Right lobe of liver (tissue), 6 donors: ENCODE results near the gene PSMB9. TPM values are rescaled to one million over a fixed set of nuclear protein-coding genes. Genes with fewer than 3 reads are reported as not detected.
"Not testable (repeated sequence)": the region's sequence is repeated elsewhere in the genome, so short reads cannot be mapped to it uniquely, and the experiment has no call there.

ENCODE experiments used
- ATAC-seq, 4 donors: fragments of 200-7000 bp; cut with Tn5 transposase; one replicate each; pipeline ENCODE4 v1.9.1; 2020; ENCODE audit warnings: mild to moderate bottlenecking in 4 of 4, moderate library complexity in 4 of 4
- DNase-seq, 3 donors: peaks; one replicate each; pipeline ENCODE4 v3.0.0-alpha.2; 2020
- H3K27ac ChIP-seq, 3 donors: fragments of 200-600 bp; one replicate each; pipeline ENCODE4 v1.8.0; 2022
- H3K27me3 ChIP-seq, 2 donors: fragments of 200-600 bp; one replicate each; pipeline ENCODE4 v1.8.0; 2022
- H3K36me3 ChIP-seq, 4 donors: fragments of 200-600 bp; sonication (generic) in 1 of 4; one replicate each; pipeline versions ENCODE4 v1.5.1 to v1.8.0; 2017 to 2022; ENCODE audit warnings: control low read depth in 1 of 4
- H3K4me1 ChIP-seq, 4 donors: fragments of 200-600 bp; sonication (generic) in 1 of 4; one replicate each; pipeline versions ENCODE4 v1.5.1 to v1.8.0; 2017 to 2022; ENCODE audit warnings: control low read depth in 1 of 4
- H3K4me3 ChIP-seq, 3 donors: fragments of 200-600 bp; one replicate each; pipeline ENCODE4 v1.8.0; 2022
- H3K9me3 ChIP-seq, 4 donors: fragments of 200-600 bp; sonication (generic) in 1 of 4; one replicate each; pipeline versions ENCODE4 v1.5.1 to v1.8.0; 2017 to 2022; ENCODE audit warnings: control low read depth in 1 of 4
- CTCF ChIP-seq, 4 donors: fragments of 200-600 bp in 3 of 4; fragments of 450-650 bp in 1 of 4; IDR thresholded peaks; one replicate each; pipeline versions ENCODE4 v1.5.1 to v1.8.0; 2016 to 2022; ENCODE audit warnings: antibody characterized with exemption in 4 of 4, mild to moderate bottlenecking in 2 of 4
- POLR2A ChIP-seq: fragments of 450-650 bp; IDR thresholded peaks from one replicate; pipeline ENCODE4 v1.6.1; 2017; ENCODE audit warnings: antibody characterized with exemption, mild to moderate bottlenecking
- WGBS: methylation state at CpG from one replicate; pipeline ENCODE4 v1.1.6; 2018; ENCODE audit warnings: low coverage, low lambda C conversion rate; ENCODE audit not compliant: insufficient coverage; ENCODE audit errors: missing lambda C conversion rate; 5-methylcytosine and 5-hydroxymethylcytosine counted together
- intact Hi-C, 2 donors: fragments of 100-400 bp; cut with DNase I; formaldehyde crosslinking; loops; one replicate each; pipeline versions ENCODE4 v1.11.2 to v1.14.1; 2022
- total RNA-seq, 6 experiments: library from RNA; depleted of rRNA in 2 of 6; stranded (reverse); fragments of >200 nt in 2 of 6; fragmentation: NEBNext Ultra II Directional in 3 of 6; extraction: Animal tissue kit (Norgen Biotek cat#: 25700) in 3 of 6; gene quantifications; one replicate each; pipeline versions ENCODE4 v1.1.0 to v1.2.4, GENCODE V29; 2016 to 2023
- donor health status: DM: no; HTN: yes; CAD: no.
- donor health status: DM: no; HTN: no; CAD: no.
- donor health status: DM: no; HTN: no; CAD: no.
- donor health status: DM: no; HTN: yes; CAD: no.
- donor health status: DM: no; HTN: yes; CAD: no.

PSMB9 gene
- total RNA-seq, 6 experiments from 2014 or later: 7.1 to 33.2 (median 18.0) TPM

- ATAC-seq: peak in 2 of 4 donors; percentile 39 to 51
- TF ChIP-seq POLR2A (no peak), CTCF (IDR thresholded peaks at IDR 0.05) (no peak)
- DNase-seq: no peak
- Histone ChIP-seq H3K27ac (no peak overlapping the region), H3K27me3 (no peaks in the 10 kb centered on the region), H3K4me3 (no peak overlapping the region), H3K36me3 (no peaks in the 10 kb centered on the region), H3K4me1 (no peaks in the 10 kb centered on the region), H3K9me3 (no peaks in the 10 kb centered on the region)
- intact Hi-C loops: no loop called here
- WGBS: 48% methylated on average over 3 of the region's 3 CpGs
Measured at GRCh38 chr6:32867022-32867477, 13.1 kb downstream of the PSMB9 start.

- Histone ChIP-seq H3K9me3 (no peaks in the 10 kb centered on the region), H3K4me1 (no peaks in the 10 kb centered on the region), H3K36me3 (no peaks in the 10 kb centered on the region), H3K4me3 (no peak overlapping the region), H3K27ac (no peak overlapping the region), H3K27me3 (no peaks in the 10 kb centered on the region)
- whole genome bisulfite sequencing: 25% methylated on average over 8 of the region's 8 CpGs
- intact Hi-C loops: no loop called here
- ATAC-seq: no peak
- no peak for DNase-seq
- TF ChIP-seq CTCF (IDR thresholded peaks at IDR 0.05): no peak
- TF ChIP-seq POLR2A: no peak
Measured at GRCh38 chr6:32867554-32868256, 13.7 kb downstream of the PSMB9 start.

- no peak overlapping the region for H3K27ac ChIP-seq
- H3K4me1 ChIP-seq: no peaks in the 10 kb centered on the region
- intact Hi-C loops: no loop called here
- no peaks in the 10 kb centered on the region for H3K36me3 ChIP-seq
- no peaks in the 10 kb centered on the region for H3K9me3 ChIP-seq
- ATAC-seq (peak; percentile 77 to 87 (median 82)), DNase-seq (peak; percentile 65 to 71 (median 67))
- H3K27me3 ChIP-seq: no peaks in the 10 kb centered on the region
- 19% methylated on average over 5 of the region's 5 CpGs for WGBS
- TF ChIP-seq CTCF (IDR thresholded peaks at IDR 0.05) (peak; percentile 95 to 99 (median 97)), POLR2A (no peak)
- H3K4me3 ChIP-seq: no peak overlapping the region
Measured at GRCh38 chr6:32868257-32868788, 14.3 kb downstream of the PSMB9 start.

- DNase-seq, H3K27me3 ChIP-seq, H3K27ac ChIP-seq, H3K4me3 ChIP-seq, intact Hi-C loops, H3K9me3 ChIP-seq, ATAC-seq, H3K36me3 ChIP-seq, H3K4me1 ChIP-seq: not testable (repeated sequence)
- WGBS: 25% methylated on average over 1 of the region's 1 CpG
Measured at GRCh38 chr6:32873947-32874346, 20.0 kb downstream of the PSMB9 start.

- no peak for DNase-seq
- H3K9me3 ChIP-seq: no peaks in the 10 kb centered on the region
- TF ChIP-seq CTCF (IDR thresholded peaks at IDR 0.05): no peak
- TF ChIP-seq POLR2A: no peak
- H3K27ac ChIP-seq: no peak overlapping the region
- no peak for ATAC-seq
- intact Hi-C loops: no loop called here
- H3K4me3 ChIP-seq: no peak overlapping the region
- H3K27me3 ChIP-seq: peaks cover 0 to 12% of the 10 kb centered on the region in 2 donors
- H3K36me3 ChIP-seq: no peaks in the 10 kb centered on the region
- H3K4me1 ChIP-seq: no peaks in the 10 kb centered on the region
- WGBS: 93% methylated on average over 2 of the region's 2 CpGs
Measured at GRCh38 chr6:32876603-32877002, 22.6 kb downstream of the PSMB9 start.
